Measurements from ENCODE around the gene IRX3. TPM values are rescaled to one million over a fixed set of nuclear protein-coding genes. Genes with fewer than 3 reads are reported as not detected.

IRX3 gene
- total and polyA plus RNA-seq, 2 of the 8 experiments (the other 6 are each of a cell fraction or from before 2014, with no cell fraction given): 0.50 to 1.6 TPM

- Histone ChIP-seq H3K27ac (ENCODE audit: low read depth, low read length) (no peak overlapping the region), H4K20me1 (replicated peaks in 1 of 2; ENCODE audit: control insufficient read depth in 1 of 2, insufficient read depth in 2 of 2, low read length in 2 of 2) (no peaks in the 10 kb centered on the region), H2BK120ac (replicated peaks; ENCODE audit: low read depth, low read length) (no peak overlapping the region), H4K8ac (ENCODE audit: extremely low read depth, insufficient read depth, low read length) (no peak overlapping the region), H3K36me3 (ENCODE audit: control insufficient read depth in 2 of 4, insufficient read depth in 4 of 4, low read length in 3 of 4) (no peaks in the 10 kb centered on the region), H2BK20ac (ENCODE audit: low read length) (no peak overlapping the region), H2AK5ac (ENCODE audit: low read depth, low read length) (no peak overlapping the region), H3K9ac (replicated peaks in 1 of 4; ENCODE audit: extremely low read depth in 1 of 4, low read depth in 3 of 4, low read length in 3 of 4) (no peak overlapping the region), H3K79me1 (ENCODE audit: low read depth, low read length) (no peaks in the 10 kb centered on the region), H3K56ac (replicated peaks; ENCODE audit: insufficient read length, low read depth, low read length) (no peak overlapping the region), H3K4me1 (replicated peaks in 1 of 4; ENCODE audit: control insufficient read depth in 3 of 4, insufficient read depth in 4 of 4, low read length in 3 of 4) (no peaks in the 10 kb centered on the region; a peak in 1 of 7 replicates), H3K4ac (replicated peaks; ENCODE audit: insufficient read length, low read depth, low read length) (no peak overlapping the region), H4K5ac (ENCODE audit: insufficient read length, low read depth, low read length) (no peak overlapping the region), H3K27me3 (replicated peaks in 1 of 4; ENCODE audit: control insufficient read depth in 3 of 4, extremely low read depth in 1 of 4, insufficient read depth in 3 of 4, low read length in 3 of 4) (no peaks in the 10 kb centered on the region), H3K23ac (ENCODE audit: insufficient read length) (no peak overlapping the region), H2BK15ac (ENCODE audit: low read length) (no peak overlapping the region), H3K9me3 (ENCODE audit: insufficient read depth in 2 of 2, low read depth in 1 of 2, low read length in 1 of 2) (no peaks in the 10 kb centered on the region), H3K4me2 (ENCODE audit: insufficient read depth in 1 of 2, low read depth in 2 of 2, low read length in 2 of 2) (no peak overlapping the region), H3K14ac (ENCODE audit: insufficient read length) (no peak overlapping the region), H3K18ac (ENCODE audit: extremely low read depth, low read length) (no peak overlapping the region), H4K91ac (replicated peaks; ENCODE audit: insufficient read length, low read length) (no peak overlapping the region), H2BK5ac (ENCODE audit: low read depth, low read length) (no peak overlapping the region), H2AFZ (ENCODE audit: low read length) (no peak overlapping the region), H3K23me2 (ENCODE audit: low read depth, low read length) (no peaks in the 10 kb centered on the region), H2BK12ac (ENCODE audit: low read depth, low read length) (no peak overlapping the region), H3K79me2 (ENCODE audit: control insufficient read depth in 1 of 2, insufficient read depth in 2 of 2, low read length in 2 of 2) (no peaks in the 10 kb centered on the region), H3K4me3 (ENCODE audit: extremely low read depth in 1 of 4, insufficient read depth in 2 of 4, low read depth in 3 of 4, low read length in 4 of 4) (no peak overlapping the region)
- no peak for FAIRE-seq
- no peak for TF ChIP-seq E2F6 (IDR thresholded peaks at IDR 0.05)
- TF ChIP-seq JUN (IDR thresholded peaks at IDR 0.05; ENCODE audit: low read depth, low read length): no peak
- TF ChIP-seq CBX5 (IDR thresholded peaks at IDR 0.05; ENCODE audit: low read depth, low read length): no peak
- TF ChIP-seq KDM4A (IDR thresholded peaks at IDR 0.05; ENCODE audit: low read depth, low read length, severe bottlenecking): no peak
- TF ChIP-seq POLR2A (IDR thresholded peaks at IDR 0.05; ENCODE audit: control extremely low read depth in 1 of 2, low read depth in 2 of 2, low read length in 2 of 2): no peak
- no peak for TF ChIP-seq SAP30 (IDR thresholded peaks at IDR 0.05; ENCODE audit: insufficient read depth, insufficient replicate concordance, low read length)
- no peak for DNase-seq (ENCODE audit: low read depth in 1 of 2, low spot score in 2 of 2)
- 85% methylated on average over 6 of the region's 8 CpGs; no CpG with 5 or more reads in 1 of the 2 experiments for WGBS, 2 experiments (ENCODE audit: extremely low coverage in 1 of 2, insufficient coverage in 1 of 2, insufficient read length in 1 of 2, insufficient replicate concordance in 2 of 2, low coverage in 1 of 2, low lambda C conversion rate in 2 of 2, missing lambda C conversion rate in 1 of 2)
- ChIA-PET CTCF (ENCODE audit: partially characterized antibody) (interaction anchor here (1.6 kb wide), 1 partner anchor 690 kb away, joined by 3 read pairs; no protein-coding TSS in a partner anchor), POLR2A (ENCODE audit: partially characterized antibody) (no interaction called here)
These were observed 47.1 kb downstream of the IRX3 start for GRCh38 chr16:54239456-54239855.

Measured in H1 (cell line).